ENCODE data around the gene PLEKHA6.

Gene PLEKHA6

DNA sequence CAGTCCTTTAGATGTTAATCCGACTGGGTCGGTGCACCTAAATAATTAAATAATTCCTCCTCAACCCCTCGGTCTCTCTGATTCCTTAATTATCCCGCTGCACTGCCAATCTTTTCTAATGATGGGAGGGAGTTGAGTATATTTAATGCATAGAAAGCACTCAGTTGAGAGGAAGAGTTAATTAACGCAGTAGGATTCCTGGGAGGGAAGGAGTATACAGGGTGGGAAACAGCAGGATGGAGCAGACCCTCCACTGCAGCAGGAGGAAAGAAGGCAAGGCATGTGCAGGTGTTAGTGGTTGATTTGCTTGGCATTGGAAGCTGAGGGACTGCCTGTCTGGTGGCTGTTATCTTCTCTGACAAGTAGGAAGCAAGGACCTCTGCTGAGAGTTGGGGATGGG, 183.7 kb downstream of the PLEKHA6 start:
- DNase-seq = no peak

- no peak for DNase-seq
These were observed 184.8 kb downstream of the PLEKHA6 start for GRCh38 chr1:204174958-204175357.

- DNase-seq = no peak
These were observed 187.2 kb downstream of the PLEKHA6 start for GRCh38 chr1:204172404-204173029.

DNA sequence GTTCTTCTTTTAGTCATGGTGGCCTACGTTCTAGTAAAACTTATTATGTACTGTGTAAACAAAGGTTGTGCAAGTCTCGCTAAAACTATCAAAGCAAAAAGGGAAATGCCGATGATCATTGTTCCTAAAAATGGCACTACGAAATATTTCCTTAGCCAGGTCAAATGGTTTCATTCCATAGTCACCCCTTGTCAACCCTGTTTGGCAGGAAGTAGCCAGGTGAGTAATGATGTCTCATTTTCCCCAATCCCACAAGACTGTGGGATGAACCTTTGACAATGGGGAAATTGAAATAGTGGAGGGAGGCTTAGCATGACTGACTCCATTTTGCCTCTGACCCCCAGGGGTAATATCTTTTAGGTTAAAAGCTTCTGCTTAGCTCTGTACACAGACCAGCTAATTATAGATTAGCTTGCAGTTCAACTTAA, 188.0 kb downstream of the PLEKHA6 start:
- DNase-seq = no peak

GRCh38 chr1:204170494-204171155, 189.1 kb downstream of the PLEKHA6 start:
- no peak for DNase-seq

DNA sequence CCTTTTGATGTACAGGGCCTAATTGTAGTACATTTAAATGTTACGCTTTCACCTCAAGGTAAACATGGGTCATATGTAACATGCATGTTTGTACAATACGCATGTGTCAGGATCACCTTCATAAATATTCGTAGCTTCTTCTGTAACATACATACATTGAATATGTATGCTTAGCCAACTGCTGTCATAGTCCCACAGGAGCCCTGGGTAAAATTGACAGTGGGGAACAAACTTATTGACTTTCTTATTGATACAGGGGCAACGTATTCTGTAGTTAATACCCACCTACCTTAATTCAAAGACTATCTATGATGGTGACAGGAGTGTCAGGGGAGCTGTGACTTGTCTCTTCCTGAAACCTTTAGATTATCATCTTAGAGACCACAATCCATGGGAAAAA, 189.9 kb downstream of the PLEKHA6 start:
- no peak for DNase-seq

All from activated T-cell treated with anti-CD3 and anti-CD28 coated beads, Interleukin-2, amount 50 U/mL, for 48 hours (primary cell).